Activated gamma-delta T cell treated with Interleukin-2 at 50 U/mL for 16 hours (primary cell): ENCODE data around the gene LNPEP.

Experiments
- DNase-seq: peaks from one replicate; pipeline ENCODE4 v3.0.0-alpha.2; 2020

LNPEP gene

GRCh38 chr5:96963267-96963666 is 27.4 kb downstream of the LNPEP start:
- DNase-seq, result no peak

- no peak for DNase-seq
Measured at GRCh38 chr5:96966801-96967200, 30.9 kb downstream of the LNPEP start.

- no peak for DNase-seq
Measured at GRCh38 chr5:96967400-96967799, 31.5 kb downstream of the LNPEP start.

- no peak for DNase-seq
Measured at GRCh38 chr5:96968074-96968473, 32.2 kb downstream of the LNPEP start.

- DNase-seq, result no peak
Measured at GRCh38 chr5:96968614-96969013, 32.7 kb downstream of the LNPEP start.

DNA sequence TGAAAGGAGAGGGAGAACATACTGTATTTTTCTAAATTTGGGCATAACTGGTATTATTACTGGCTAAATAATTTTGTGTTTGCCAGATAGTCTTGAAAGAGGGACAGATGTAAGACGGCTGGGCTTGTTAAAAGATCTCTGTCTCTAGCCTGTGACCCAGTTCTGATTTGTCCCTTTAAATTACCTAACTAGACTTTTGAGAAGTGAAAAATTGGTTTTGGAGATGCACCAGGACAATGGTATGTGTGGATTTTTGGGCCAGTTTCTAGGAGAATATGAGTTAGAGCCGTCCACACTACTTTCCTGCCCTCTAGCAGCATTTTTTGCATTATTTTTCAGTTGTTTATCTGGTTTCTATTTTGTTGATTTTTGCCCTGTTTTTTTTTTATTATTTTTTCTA is 33.5 kb downstream of the LNPEP start:
- no peak for DNase-seq

- no peak for DNase-seq
Measured at GRCh38 chr5:96972599-96973334, 36.9 kb downstream of the LNPEP start.

- DNase-seq, result no peak
Measured at GRCh38 chr5:96973532-96974401, 37.9 kb downstream of the LNPEP start.

DNA sequence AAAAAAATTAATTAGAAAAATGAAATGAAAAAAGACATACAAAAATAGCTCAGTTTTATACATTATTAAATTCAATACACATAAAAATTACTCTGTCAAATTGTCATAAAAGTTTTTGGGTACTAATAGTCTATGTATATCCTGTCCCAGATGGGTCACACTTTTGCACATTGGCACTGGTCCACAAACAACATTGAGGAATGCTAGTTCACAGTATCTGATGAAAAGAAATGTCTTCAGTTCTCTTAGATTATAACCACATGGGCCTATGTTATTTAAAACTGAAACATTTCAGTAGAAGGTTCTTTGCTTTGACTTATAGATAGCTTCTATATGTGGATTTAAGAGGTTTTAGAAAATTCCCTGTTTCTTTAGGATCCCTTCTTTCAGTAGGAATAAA is 39.8 kb downstream of the LNPEP start:
- DNase-seq, result no peak

DNA sequence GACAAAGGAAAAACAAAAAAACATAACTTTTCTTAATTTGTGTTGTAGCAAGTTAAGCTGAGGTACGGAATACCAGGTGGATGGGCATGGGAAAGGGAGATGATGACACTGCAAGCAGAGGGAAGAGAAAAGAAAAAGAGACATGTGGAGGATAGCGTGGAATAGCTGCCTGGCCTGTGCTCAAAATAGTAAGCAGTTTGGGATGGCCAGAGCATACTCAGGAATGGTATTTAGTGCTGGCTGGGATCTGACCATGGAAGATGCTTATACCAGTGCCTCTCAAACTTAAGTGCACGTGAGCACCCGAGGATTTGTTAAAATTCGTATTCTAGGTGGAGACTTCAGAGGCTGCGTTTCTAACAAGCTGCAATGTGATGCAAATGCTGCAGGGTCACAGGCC is 41.3 kb downstream of the LNPEP start:
- no peak for DNase-seq

DNA sequence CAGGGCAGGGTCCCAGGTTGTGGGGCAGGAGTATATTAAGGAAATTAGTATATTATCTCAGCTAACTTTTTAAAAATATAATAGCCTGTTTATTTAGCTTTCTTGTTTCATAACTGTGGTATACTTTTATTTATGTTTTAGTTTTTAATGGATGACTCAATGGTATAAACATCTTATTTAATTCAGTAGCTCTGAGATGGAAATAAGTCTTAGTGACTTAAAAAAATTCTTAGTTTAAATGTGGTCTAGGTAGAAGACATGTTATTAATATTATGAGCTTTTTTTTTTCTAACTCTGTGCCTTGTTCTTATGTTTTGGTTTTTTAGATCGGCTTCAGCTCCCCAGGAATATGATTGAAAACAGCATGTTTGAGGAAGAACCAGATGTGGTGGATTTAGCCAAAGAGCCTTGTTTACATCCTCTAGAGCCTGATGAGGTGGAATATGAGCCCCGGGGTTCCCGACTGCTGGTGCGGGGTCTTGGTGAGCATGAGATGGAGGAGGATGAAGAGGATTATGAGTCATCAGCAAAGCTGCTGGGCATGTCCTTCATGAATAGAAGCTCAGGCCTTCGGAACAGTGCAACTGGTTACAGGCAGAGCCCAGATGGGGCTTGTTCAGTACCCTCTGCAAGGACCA is 43.1 kb downstream of the LNPEP start:
- no peak for DNase-seq

- DNase-seq, result no peak
Measured at GRCh38 chr5:96984506-96985192, 48.8 kb downstream of the LNPEP start.

DNA sequence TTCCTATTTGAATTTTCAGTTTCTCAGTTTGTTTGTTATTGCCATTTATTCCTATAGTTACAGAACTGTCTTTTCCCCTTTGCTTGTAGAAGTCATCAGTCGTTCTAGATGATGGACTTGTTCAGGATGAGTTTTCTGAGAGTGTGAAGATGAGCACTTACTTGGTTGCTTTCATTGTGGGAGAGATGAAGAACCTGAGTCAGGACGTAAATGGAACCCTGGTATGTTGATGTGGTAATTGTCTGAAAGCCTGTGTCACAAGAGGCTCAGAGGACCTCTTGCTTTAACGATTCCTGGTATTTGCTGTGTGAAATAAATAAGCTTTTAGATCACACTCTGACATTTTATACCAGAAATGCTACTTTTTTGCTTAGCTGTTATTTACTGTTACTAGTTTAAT is 50.6 kb downstream of the LNPEP start:
- no peak for DNase-seq

- no peak for DNase-seq
Measured at GRCh38 chr5:96990102-96990501, 54.2 kb downstream of the LNPEP start.

GRCh38 chr5:96991708-96992107 is 55.8 kb downstream of the LNPEP start:
- no peak for DNase-seq

DNA sequence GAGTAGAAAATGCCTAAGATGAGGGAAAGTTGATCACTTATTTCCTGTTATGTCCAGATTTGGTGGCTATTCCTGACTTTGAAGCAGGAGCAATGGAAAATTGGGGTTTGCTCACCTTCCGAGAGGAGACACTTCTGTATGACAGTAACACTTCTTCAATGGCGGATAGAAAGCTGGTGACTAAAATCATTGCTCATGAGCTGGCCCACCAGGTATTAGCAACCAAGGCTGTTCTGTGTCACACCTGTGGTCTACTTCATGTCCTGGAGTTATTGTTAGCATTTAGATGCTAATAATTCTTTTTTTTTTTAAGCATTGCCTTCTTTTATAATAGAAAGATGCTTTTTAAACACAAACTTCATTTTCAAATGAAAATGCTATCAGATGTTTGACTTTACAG is 57.9 kb downstream of the LNPEP start:
- DNase-seq, result no peak

GRCh38 chr5:96994493-96994892 is 58.6 kb downstream of the LNPEP start:
- no peak for DNase-seq

DNA sequence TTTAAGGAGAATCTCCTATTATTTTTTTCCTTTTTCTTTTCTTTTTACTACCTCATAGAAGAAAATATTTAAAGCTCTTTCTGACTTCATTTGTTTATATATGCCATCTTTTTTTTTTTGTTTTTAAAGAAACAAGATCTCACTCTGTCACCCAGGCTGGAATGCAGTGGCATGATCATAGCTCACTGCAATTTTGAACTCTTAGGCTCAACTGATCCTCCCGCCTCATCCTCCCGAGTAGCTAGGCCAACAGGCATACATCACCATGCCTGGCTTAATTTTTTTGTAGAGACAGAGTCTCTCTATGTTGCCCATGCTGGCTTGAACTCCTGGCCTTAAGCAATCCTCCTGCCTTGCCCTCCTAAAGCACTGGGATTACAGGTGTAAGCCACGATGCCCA is 59.5 kb downstream of the LNPEP start:
- DNase-seq, result no peak

GRCh38 chr5:96997265-96997859 is 61.5 kb downstream of the LNPEP start:
- DNase-seq, result no peak

GRCh38 chr5:96999856-97000255 is 64.0 kb downstream of the LNPEP start:
- DNase-seq, result no peak

DNA sequence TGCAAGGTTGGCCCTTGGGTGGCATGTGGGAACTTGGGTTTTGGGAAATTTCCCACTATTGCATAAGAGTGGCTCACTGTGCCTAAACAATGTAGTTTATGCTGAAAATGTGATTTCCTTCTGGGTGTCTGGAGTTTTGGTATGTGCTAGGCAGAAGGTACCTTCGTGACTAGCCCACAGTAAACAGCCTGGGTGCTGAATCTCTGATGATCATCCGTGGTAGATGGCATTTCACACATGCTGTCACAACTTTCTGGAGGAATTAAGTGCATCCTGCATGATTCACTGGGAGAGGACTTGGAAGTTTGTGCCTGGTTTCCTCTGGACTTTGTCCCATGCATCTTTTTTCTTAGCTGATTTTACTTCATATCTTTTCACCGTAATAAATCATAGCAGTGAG is 64.5 kb downstream of the LNPEP start:
- DNase-seq, result no peak

- DNase-seq, result no peak
Measured at GRCh38 chr5:97002983-97003382, 67.1 kb downstream of the LNPEP start.
